Psoas muscle (tissue), 8 donors: Measurements from ENCODE around the gene RAET1G. TPM values are rescaled to one million over a fixed set of nuclear protein-coding genes. Genes with fewer than 3 reads are reported as not detected.
"Not testable (repeated sequence)": the region's sequence is repeated elsewhere in the genome, so short reads cannot be mapped to it uniquely, and the experiment has no call there.

Source experiments
- ATAC-seq, 4 donors: fragments of 200-7000 bp; cut with Tn5 transposase; one replicate each; pipeline ENCODE4 v1.9.1; 2020; ENCODE audit warnings: moderate library complexity in 3 of 4, mild to moderate bottlenecking in 2 of 4
- DNase-seq, 2 donors: peaks; one replicate each; pipeline ENCODE4 v3.0.0-alpha.2; 2020
- H3K27ac ChIP-seq: fragments of 200-600 bp; one replicate; pipeline ENCODE4 v1.8.0; 2022
- H3K27me3 ChIP-seq, 3 donors: fragments of 200-600 bp in 1 of 3; one replicate each; pipeline versions ENCODE4 v1.6.1 to v1.8.0; 2013 to 2022; ENCODE audit warnings: low read length in 2 of 3, mild to moderate bottlenecking in 2 of 3, moderate library complexity in 1 of 3; ENCODE audit not compliant: insufficient read depth in 3 of 3
- H3K36me3 ChIP-seq, 2 donors: fragments of 200-600 bp in 1 of 2; one replicate each; pipeline versions ENCODE4 v1.6.1 to v1.8.0; 2013 to 2022; ENCODE audit warnings: low read depth in 1 of 2, mild to moderate bottlenecking in 1 of 2, moderate library complexity in 1 of 2; ENCODE audit not compliant: insufficient read depth in 1 of 2
- H3K4me1 ChIP-seq: fragments of 200-600 bp; one replicate; pipeline ENCODE4 v1.8.0; 2022
- H3K4me3 ChIP-seq: fragments of 200-600 bp; one replicate; pipeline ENCODE4 v1.8.0; 2022; ENCODE audit warnings: mild to moderate bottlenecking
- H3K9me3 ChIP-seq: fragments of 200-600 bp; one replicate; pipeline ENCODE4 v1.8.0; 2022
- CTCF ChIP-seq: fragments of 200-600 bp; IDR thresholded peaks from one replicate; pipeline ENCODE4 v1.8.0; 2022; ENCODE audit warnings: antibody characterized with exemption
- WGBS, 3 donors: extraction: QIAGEN DNeasy Blood & Tissue Kit; methylation state at CpG; one replicate each; pipeline versions ENCODE4 v1.1.6 to v1.1.7; 2013; 5-methylcytosine and 5-hydroxymethylcytosine counted together
- intact Hi-C, 2 donors: fragments of 100-400 bp; cut with DNase I; formaldehyde crosslinking; loops; one replicate each; pipeline versions ENCODE4 v1.11.0 to v1.14.2; 2022
- polyA plus RNA-seq, 3 donors: library from polyadenylated mRNA; stranded (reverse); fragments of 200-250 nt; gene quantifications; one replicate each; pipeline ENCODE4 v1.2.3, GENCODE V29; 2013
- total RNA-seq, 4 donors: library from RNA; stranded (reverse); fragmentation: NEBNext Ultra II Directional in 2 of 4; extraction: Animal tissue kit (Norgen Biotek cat#: 25700) in 2 of 4; gene quantifications; one replicate each; pipeline versions ENCODE4 v1.2.1 to v1.2.4, GENCODE V29; 2021 to 2023
- donor health status: healthy with polysubstance abuse.
- donor health status: DM: no; HTN: no; CAD: no; lungs with moderate emphysema.
- donor health status: Bipolar disorder and iron deficiency.
- donor health status: healthy.
- donor health status: DM: yes; HTN: yes; CAD: no.
- donor health status: DM: no; HTN: no; CAD: no.
- donor health status: DM: no; HTN: no; CAD: no.
- donor health status: DM: yes; HTN: yes; CAD: no.

The RAET1G gene
- total and polyA plus RNA-seq, 7 donors = 0.04 to 1.1 (median 0.52) TPM; not detected in 1

- peak overlapping the region; percentile 66 for H3K4me3 ChIP-seq
- no peaks in the 10 kb centered on the region for H3K9me3 ChIP-seq
- H3K27me3 ChIP-seq = peaks cover 5 to 67% (median 33%) of the 10 kb centered on the region in 3 donors
- ATAC-seq (no peak), DNase-seq (no peak)
- intact Hi-C loops = loop anchor here in 1 of 2 donors (5.0 kb wide), 1 partner anchor 464 kb away; no protein-coding TSS in a partner anchor
- H3K36me3 ChIP-seq = no peaks in the 10 kb centered on the region
- TF ChIP-seq CTCF = no peak
- WGBS, 3 donors = 1 to 2% (median 1%) methylated on average over 57 to 58 of the region's 58 CpGs
- no peaks in the 10 kb centered on the region for H3K4me1 ChIP-seq
- H3K27ac ChIP-seq = no peak overlapping the region
These were observed 15.8 kb upstream of the RAET1G start for GRCh38 chr6:149938571-149939355.

DNA sequence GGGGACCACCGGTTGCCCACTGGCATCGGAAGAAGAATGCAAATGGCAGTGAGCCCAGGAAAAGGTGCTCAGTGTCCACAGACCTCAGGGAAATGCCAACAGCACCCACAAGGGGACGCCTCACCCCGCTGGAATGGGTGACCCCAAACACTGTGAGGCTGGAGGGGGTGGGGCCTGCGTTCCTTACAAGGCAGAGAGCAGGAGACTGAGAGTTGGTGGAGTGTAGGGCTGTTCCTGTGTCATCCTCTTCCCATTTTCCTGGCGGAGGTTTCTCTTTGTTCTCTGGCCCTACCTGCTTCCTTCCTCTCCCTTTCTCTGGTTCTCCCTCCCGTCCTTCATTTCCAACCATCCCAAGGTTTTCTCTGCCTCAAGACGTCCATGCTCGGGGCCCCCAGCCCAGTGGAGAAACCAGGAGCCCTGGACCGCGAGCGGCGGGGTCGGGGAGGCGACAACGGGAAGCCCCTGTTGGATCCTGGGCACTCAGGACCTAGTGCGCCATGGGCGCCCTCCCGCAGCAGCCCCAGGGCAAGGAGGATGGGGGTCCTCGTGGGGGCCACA lies 15.2 kb upstream of the RAET1G start:
- peaks cover 5 to 72% (median 34%) of the 10 kb centered on the region in 3 donors for H3K27me3 ChIP-seq
- H3K4me3 ChIP-seq = peak overlapping the region; percentile 66
- H3K36me3 ChIP-seq, H3K27ac ChIP-seq, ATAC-seq, DNase-seq, H3K4me1 ChIP-seq, H3K9me3 ChIP-seq: not testable (repeated sequence)
- WGBS, 3 donors = 2 to 4% (median 3%) methylated on average over 15 of the region's 20 CpGs
- intact Hi-C loops = loop anchor here in 1 of 2 donors (5.0 kb wide), 1 partner anchor 464 kb away; no protein-coding TSS in a partner anchor

DNA sequence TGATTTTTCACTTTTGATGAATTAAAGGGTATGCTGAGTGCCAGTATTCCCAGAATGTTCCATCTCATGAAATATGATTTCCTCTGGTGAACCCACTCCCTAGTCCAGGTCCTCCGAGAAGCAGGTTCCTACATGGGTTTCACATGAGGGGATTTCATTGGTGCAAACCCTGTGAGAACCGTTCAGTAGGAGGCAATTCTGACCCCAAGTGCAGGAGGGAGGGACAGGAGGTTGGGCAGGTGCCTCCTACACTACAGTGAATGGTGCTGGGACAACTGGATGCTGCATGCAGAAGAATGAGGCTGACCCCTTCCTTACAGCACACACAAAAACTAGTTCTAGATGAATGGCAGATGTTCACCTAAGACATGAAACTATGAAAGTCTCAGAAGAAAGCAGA lies 13.8 kb upstream of the RAET1G start:
- ATAC-seq (no peak), DNase-seq (no peak)
- Histone ChIP-seq H3K4me1 (no peaks in the 10 kb centered on the region), H3K36me3 (no peaks in the 10 kb centered on the region), H3K9me3 (no peaks in the 10 kb centered on the region), H3K27me3 (peaks cover 5 to 74% (median 32%) of the 10 kb centered on the region in 3 donors), H3K27ac (no peak overlapping the region), H3K4me3 (no peak overlapping the region)
- 43 to 63% (median 52%) methylated on average over 2 of the region's 2 CpGs for WGBS, 3 donors
- no peak for TF ChIP-seq CTCF
- intact Hi-C loops = loop anchor here in 1 of 2 donors (5.0 kb wide), 1 partner anchor 466 kb away; no protein-coding TSS in a partner anchor

- no peaks in the 10 kb centered on the region for H3K36me3 ChIP-seq
- peaks cover 7 to 68% (median 30%) of the 10 kb centered on the region in 3 donors for H3K27me3 ChIP-seq
- H3K9me3 ChIP-seq = no peaks in the 10 kb centered on the region
- H3K4me1 ChIP-seq = no peaks in the 10 kb centered on the region
- no peak for TF ChIP-seq CTCF
- H3K27ac ChIP-seq = no peak overlapping the region
- no peak overlapping the region for H3K4me3 ChIP-seq
- no peak for DNase-seq
- ATAC-seq = no peak
- intact Hi-C loops = loop anchor here (2.0 to 5.0 kb wide), 2 partner anchors 81 to 467 kb away; no protein-coding TSS in a partner anchor
- 64 to 78% (median 67%) methylated on average over 2 of the region's 2 CpGs for WGBS, 3 donors
These were observed 12.7 kb upstream of the RAET1G start for GRCh38 chr6:149935668-149936067.

DNA sequence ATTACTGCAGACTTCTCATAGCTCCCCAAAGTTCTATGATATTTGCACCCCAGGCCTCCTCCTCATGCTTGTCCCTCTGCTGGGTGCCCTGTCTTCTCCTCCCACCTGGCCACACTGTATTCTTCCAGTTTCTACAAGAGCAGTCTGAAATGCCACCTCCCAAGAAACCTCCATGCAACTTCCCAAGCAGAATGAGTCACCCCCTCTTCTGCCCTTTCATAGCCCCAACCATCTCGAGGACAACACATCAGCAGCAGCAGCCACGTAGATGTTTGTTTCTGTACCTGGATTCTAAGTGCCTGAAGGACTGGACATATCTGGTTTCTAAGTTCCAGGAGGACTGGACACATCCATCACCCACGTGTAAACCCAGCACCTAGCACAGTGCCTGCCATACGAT lies 12.3 kb upstream of the RAET1G start:
- H3K27ac ChIP-seq = no peak overlapping the region
- WGBS, 3 donors = 50 to 80% (median 71%) methylated on average over 4 of the region's 4 CpGs
- H3K36me3 ChIP-seq = no peaks in the 10 kb centered on the region
- peaks cover 7 to 66% (median 27%) of the 10 kb centered on the region in 3 donors for H3K27me3 ChIP-seq
- no peak for TF ChIP-seq CTCF
- DNase-seq (no peak), ATAC-seq (no peak)
- H3K4me3 ChIP-seq = no peak overlapping the region
- no peaks in the 10 kb centered on the region for H3K4me1 ChIP-seq
- no peaks in the 10 kb centered on the region for H3K9me3 ChIP-seq
- intact Hi-C loops = loop anchor here (2.0 to 5.0 kb wide), 2 partner anchors 82 to 467 kb away; no protein-coding TSS in a partner anchor
